RPMI8226 (cell line): ENCODE data around the gene BMP5.

ENCODE experiments used
- DNase-seq: peaks from one replicate; pipeline ENCODE4 v3.0.0-alpha.2; 2015

Gene BMP5

GRCh38 chr6:55705451-55706440 lies 169.6 kb downstream of the BMP5 start:
- DNase-seq, result no peak

- no peak for DNase-seq
Measured at GRCh38 chr6:55704421-55704820, 171.0 kb downstream of the BMP5 start.
